Prostate gland (tissue), 2 donors: ENCODE results near the gene OR51T1. TPM values are rescaled to one million over a fixed set of nuclear protein-coding genes. Genes with fewer than 3 reads are reported as not detected.

Source experiments
- DNase-seq: peaks from one replicate; pipeline ENCODE4 v3.0.0-alpha.2; 2019; ENCODE audit warnings: low spot score
- H3K27ac ChIP-seq, 2 donors: fragments of 200-600 bp; sonication (generic); 2 replicates each; pipeline ENCODE4 v1.5.1; 2017 to 2019
- H3K27me3 ChIP-seq: fragments of 200-600 bp; sonication (generic); replicated peaks from 2 replicates; pipeline ENCODE4 v1.5.1; 2019; ENCODE audit not compliant: insufficient read depth
- H3K36me3 ChIP-seq, 2 donors: fragments of 200-600 bp; sonication (generic); 1 replicate in 1 of 2; 2 replicates in 1 of 2; pipeline versions ENCODE4 v1.5.1 to v1.8.1; 2017 to 2019
- H3K4me1 ChIP-seq: fragments of 200-600 bp; sonication (generic); replicated peaks from 2 replicates; pipeline ENCODE4 v1.5.1; 2019
- H3K4me3 ChIP-seq, 2 donors: fragments of 200-600 bp; sonication (generic); 2 replicates each; pipeline ENCODE4 v1.5.1; 2017 to 2019
- H3K9me3 ChIP-seq: fragments of 200-600 bp; sonication (generic); 2 replicates; pipeline ENCODE4 v1.5.1; 2017
- POLR2A ChIP-seq: fragments of 450-650 bp; IDR thresholded peaks from one replicate; pipeline ENCODE4 v1.6.1; 2016; ENCODE audit warnings: antibody characterized with exemption, mild to moderate bottlenecking
- POLR2AphosphoS5 ChIP-seq: sonication (generic); formaldehyde crosslinking; IDR thresholded peaks from one replicate; pipeline ENCODE4 v1.6.1; 2017; ENCODE audit warnings: antibody characterized with exemption
- WGBS: methylation state at CpG from one replicate; pipeline ENCODE4 v1.1.5; 2018; 5-methylcytosine and 5-hydroxymethylcytosine counted together
- intact Hi-C: fragments of 100-400 bp; cut with DNase I; formaldehyde crosslinking; loops from one replicate; pipeline ENCODE4 v1.14.2; 2022
- total RNA-seq, 2 donors: library from RNA; depleted of rRNA; stranded (reverse); fragments of >200 nt; gene quantifications; one replicate each; pipeline ENCODE4 v1.1.0, GENCODE V29; 2016
- TF ChIP-seq, protein P1 (sequence below), 4 experiments: fragments of 200-600 bp in 2 of 4; fragments of 450-650 bp in 2 of 4; sonication (generic) in 2 of 4; IDR thresholded peaks; 1 replicate in 3 of 4; 2 replicates in 1 of 4; pipeline ENCODE4 v1.5.1; 2016 to 2019; ENCODE audit warnings: antibody characterized with exemption in 4 of 4, mild to moderate bottlenecking in 2 of 4, moderate library complexity in 2 of 4

OR51T1 gene
- total RNA-seq, 2 donors from 2014 or later = not detected

DNA sequence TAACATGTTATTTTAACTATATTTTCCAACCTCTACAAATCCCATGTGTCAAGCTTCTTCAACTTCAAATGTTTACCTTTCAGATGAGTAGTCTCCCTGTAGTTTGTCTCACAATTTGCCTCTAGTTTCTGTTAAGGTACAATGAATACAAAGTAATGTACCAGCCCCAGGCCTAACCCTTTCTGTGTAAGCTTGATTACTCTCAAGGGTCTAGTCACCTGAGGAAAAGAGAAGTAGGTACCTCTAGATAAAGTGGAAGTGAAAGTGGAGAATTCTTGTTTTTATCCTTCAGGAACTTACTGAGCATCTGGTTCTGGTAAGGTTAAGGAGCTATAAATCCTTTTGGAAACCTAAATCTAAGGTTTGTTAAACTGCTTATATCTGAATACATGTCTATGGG, 21.8 kb downstream of the OR51T1 start, which contains the start of gene OR51A7:
Gene OR51A7 (plus strand): TSS at position 300 of the 400 bp plus-strand sequence. CDS start 3,587 bp downstream, outside the sequence.
- H3K27me3 ChIP-seq = no peaks in the 10 kb centered on the region
- H3K4me1 ChIP-seq = no peaks in the 10 kb centered on the region
- no peaks in the 10 kb centered on the region for H3K36me3 ChIP-seq
- DNase-seq = no peak
- no peak for TF ChIP-seq POLR2AphosphoS5
- no peak within 1 kb of the TSS for H3K4me3 ChIP-seq
- intact Hi-C loops = no loop called here
- H3K9me3 ChIP-seq = no peaks in the 10 kb centered on the region
- H3K27ac ChIP-seq = no peak within 1 kb of the TSS

DNA sequence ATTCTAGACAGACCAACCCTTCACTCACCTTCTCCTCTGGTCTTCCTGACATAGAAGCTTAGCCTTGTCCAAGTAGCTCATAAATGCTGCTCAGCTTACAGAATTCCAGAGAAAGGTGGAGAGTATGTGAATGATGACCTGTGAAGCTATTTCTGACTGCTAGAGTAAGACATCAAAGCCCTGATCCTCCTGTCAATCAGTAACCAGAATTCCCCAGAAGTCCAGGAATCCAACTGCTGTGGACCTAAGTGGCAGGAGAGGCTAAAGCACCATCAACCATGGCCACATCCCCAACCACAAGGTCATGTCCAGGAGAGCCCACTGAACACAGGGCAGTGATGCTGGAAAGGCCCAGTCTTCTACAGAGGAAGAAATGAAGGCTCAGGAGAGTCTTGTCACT, 34.9 kb downstream of the OR51T1 start:
- H3K9me3 ChIP-seq = no peaks in the 10 kb centered on the region
- H3K27me3 ChIP-seq = no peaks in the 10 kb centered on the region
- intact Hi-C loops = no loop called here
- TF ChIP-seq, protein P1, sequence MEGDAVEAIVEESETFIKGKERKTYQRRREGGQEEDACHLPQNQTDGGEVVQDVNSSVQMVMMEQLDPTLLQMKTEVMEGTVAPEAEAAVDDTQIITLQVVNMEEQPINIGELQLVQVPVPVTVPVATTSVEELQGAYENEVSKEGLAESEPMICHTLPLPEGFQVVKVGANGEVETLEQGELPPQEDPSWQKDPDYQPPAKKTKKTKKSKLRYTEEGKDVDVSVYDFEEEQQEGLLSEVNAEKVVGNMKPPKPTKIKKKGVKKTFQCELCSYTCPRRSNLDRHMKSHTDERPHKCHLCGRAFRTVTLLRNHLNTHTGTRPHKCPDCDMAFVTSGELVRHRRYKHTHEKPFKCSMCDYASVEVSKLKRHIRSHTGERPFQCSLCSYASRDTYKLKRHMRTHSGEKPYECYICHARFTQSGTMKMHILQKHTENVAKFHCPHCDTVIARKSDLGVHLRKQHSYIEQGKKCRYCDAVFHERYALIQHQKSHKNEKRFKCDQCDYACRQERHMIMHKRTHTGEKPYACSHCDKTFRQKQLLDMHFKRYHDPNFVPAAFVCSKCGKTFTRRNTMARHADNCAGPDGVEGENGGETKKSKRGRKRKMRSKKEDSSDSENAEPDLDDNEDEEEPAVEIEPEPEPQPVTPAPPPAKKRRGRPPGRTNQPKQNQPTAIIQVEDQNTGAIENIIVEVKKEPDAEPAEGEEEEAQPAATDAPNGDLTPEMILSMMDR (IDR thresholded peaks at IDR 0.05) = no peak
- TF ChIP-seq POLR2A = no peak
- no peak for TF ChIP-seq POLR2AphosphoS5
- DNase-seq = no peak
- H3K36me3 ChIP-seq = no peaks in the 10 kb centered on the region
- no peak overlapping the region for H3K27ac ChIP-seq
- H3K4me1 ChIP-seq = no peaks in the 10 kb centered on the region
- H3K4me3 ChIP-seq = no peak overlapping the region

DNA sequence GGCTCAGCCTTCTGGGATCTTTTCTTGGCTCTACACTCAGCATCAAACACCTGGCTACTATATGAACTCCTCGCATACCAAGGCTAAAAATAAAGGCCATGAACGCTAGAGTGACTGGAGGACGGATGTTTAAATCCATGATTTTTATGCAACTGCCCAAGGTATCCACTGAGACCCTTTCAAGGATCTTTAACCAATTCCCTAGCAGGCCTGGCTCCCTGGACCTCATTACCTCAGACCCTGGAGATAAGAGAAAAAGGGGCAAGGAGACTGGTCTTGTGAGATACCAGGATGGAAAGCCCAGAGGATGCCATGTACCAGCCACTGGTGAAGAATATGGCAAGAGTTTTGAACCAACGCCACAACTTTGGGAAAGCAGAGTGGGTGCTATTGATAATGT, 37.5 kb downstream of the OR51T1 start, which contains the start of gene OR51G2:
Gene OR51G2 (minus strand): TSS at position 101 of the 400 bp plus-strand sequence. CDS start 3,687 bp downstream, outside the sequence.
- Histone ChIP-seq H3K4me3 (no peak within 1 kb of the TSS), H3K4me1 (no peaks in the 10 kb centered on the region), H3K9me3 (no peaks in the 10 kb centered on the region), H3K27ac (no peak within 1 kb of the TSS), H3K27me3 (no peaks in the 10 kb centered on the region), H3K36me3 (no peaks in the 10 kb centered on the region)
- no peak for DNase-seq
- intact Hi-C loops = no loop called here
- no peak for TF ChIP-seq POLR2AphosphoS5
- TF ChIP-seq, protein P1 (IDR thresholded peaks at IDR 0.05) = no peak
- TF ChIP-seq POLR2A = no peak
- WGBS = 96% methylated on average over 4 of the region's 4 CpGs

DNA sequence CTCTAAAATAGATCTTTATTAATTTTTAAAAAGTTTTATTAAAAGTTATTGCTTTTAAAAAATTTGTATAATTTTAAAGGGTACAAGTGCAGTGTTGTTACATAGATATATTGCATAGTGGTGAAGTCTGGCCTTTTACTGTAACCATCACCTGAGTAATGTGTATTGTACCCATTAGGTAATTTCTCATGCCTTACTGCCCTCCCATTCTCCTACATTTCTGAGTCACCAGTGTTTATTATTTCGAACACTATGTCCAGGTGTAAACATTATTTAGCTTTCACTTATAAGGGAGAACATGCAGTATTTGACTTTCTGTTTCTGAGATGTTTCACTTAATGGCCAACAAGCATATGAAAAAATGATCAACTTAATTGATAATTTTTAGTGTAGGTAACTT, 40.1 kb downstream of the OR51T1 start:
- Histone ChIP-seq H3K36me3 (no peaks in the 10 kb centered on the region), H3K9me3 (no peaks in the 10 kb centered on the region), H3K4me3 (no peak overlapping the region), H3K27me3 (no peaks in the 10 kb centered on the region), H3K27ac (no peak overlapping the region), H3K4me1 (no peaks in the 10 kb centered on the region)
- intact Hi-C loops = no loop called here
- no peak for DNase-seq
- TF ChIP-seq, protein P1 (IDR thresholded peaks at IDR 0.05) = no peak
- TF ChIP-seq POLR2A (no peak), POLR2AphosphoS5 (no peak)
- 62% methylated on average over 1 of the region's 1 CpG for WGBS

DNA sequence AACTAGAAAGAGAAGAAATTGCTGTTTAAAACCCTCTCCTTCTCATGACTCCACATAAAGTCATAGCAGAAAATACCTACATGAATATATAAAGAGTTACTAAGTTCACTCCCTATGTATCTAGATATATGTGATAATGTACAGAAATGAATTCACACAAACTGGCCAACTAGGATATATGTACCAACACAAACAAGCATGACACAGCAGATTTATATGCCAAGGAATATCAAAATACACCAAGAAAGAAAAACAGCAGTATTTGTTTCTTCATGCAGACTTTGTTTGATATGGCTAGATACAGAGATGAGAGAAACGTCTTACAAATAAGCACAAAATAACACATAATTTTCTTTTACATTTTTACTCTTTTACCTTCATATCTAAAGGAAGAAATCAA, 40.6 kb downstream of the OR51T1 start:
- no peak overlapping the region for H3K27ac ChIP-seq
- no peak overlapping the region for H3K4me3 ChIP-seq
- no peak for DNase-seq
- TF ChIP-seq POLR2A (no peak), POLR2AphosphoS5 (no peak)
- TF ChIP-seq, protein P1 (IDR thresholded peaks at IDR 0.05) = no peak
- no peaks in the 10 kb centered on the region for H3K9me3 ChIP-seq
- H3K4me1 ChIP-seq = no peaks in the 10 kb centered on the region
- intact Hi-C loops = no loop called here
- H3K27me3 ChIP-seq = no peaks in the 10 kb centered on the region
- H3K36me3 ChIP-seq = no peaks in the 10 kb centered on the region
- WGBS = 51% methylated on average over 1 of the region's 1 CpG
